HEK293T (cell line): Measurements from ENCODE around the gene TMEM35A.

Source experiments
- ELF4 ChIP-seq: fragments of 450-650 bp; IDR thresholded peaks from 2 replicates; pipeline ENCODE4 v1.6.1; 2017; ENCODE audit warnings: antibody characterized with exemption
- FOXA1 ChIP-seq: fragments of 450-650 bp; IDR thresholded peaks from 2 replicates; pipeline ENCODE4 v1.6.1; 2016; ENCODE audit warnings: mild to moderate bottlenecking
- FOXK2 ChIP-seq: fragments of 450-650 bp; IDR thresholded peaks from 2 replicates; pipeline ENCODE4 v1.6.1; 2016; ENCODE audit warnings: mild to moderate bottlenecking
- FOXM1 ChIP-seq: fragments of 450-650 bp; IDR thresholded peaks from 2 replicates; pipeline ENCODE4 v1.6.1; 2017; ENCODE audit warnings: mild to moderate bottlenecking, borderline replicate concordance
- L3MBTL2 ChIP-seq: fragments of 450-650 bp; conservative IDR thresholded peaks from 2 replicates; pipeline ENCODE4 v1.6.1; 2016; ENCODE audit warnings: mild to moderate bottlenecking
- SP1 ChIP-seq: fragments of 450-650 bp; IDR thresholded peaks from 2 replicates; pipeline ENCODE4 v1.6.1; 2017
- SUZ12 ChIP-seq: fragments of 450-650 bp; IDR thresholded peaks from 2 replicates; pipeline ENCODE4 v1.6.1; 2016; ENCODE audit warnings: mild to moderate bottlenecking
- TARDBP ChIP-seq: fragments of 450-650 bp; IDR thresholded peaks from 2 replicates; pipeline ENCODE4 v1.6.1; 2016
- TF ChIP-seq, protein P1 (sequence below): fragments of 450-650 bp; IDR thresholded peaks from 2 replicates; pipeline ENCODE4 v1.6.1; 2016

DNA sequence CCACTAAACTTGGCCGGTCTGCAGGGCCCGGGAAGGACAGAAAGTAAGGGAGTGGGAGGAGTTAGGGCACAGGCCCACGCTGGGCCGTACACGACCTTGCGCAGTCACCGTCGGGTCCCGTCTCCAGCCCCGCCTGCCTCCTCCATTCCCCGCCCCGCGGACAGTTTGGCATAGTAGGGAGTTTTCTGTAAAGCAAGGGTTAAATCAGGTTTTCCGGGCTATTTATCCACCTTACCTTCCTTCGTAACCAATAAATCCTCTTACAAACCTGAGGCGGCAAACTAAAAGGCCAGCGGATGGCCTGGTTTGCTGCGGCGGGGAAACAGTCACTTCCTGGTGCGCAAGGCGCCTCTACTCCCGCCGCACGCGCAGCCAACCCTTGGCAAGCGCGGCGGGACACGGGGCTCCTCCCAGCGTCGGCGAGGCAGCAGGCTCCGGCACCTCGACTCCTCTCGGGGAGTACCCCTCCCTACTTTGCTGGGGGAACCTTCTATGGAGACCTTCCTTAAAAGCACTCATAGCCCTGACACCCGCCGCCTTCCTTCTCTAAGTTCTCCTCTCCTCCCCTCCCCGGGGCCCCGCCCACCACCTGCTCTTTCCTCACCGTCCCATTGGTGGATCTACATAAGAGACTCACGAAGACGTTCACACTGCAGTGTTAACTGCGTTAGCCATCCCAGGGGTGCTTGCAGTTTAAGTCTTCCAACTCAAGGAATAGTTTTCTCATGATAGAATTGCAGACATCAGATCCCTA is 27.0 kb upstream of the TMEM35A start, which contains the start of gene TRMT2B:
- TF ChIP-seq SUZ12 (no peak), ELF4 (peak; percentile 65; the same call in 1 of the 2 replicates), L3MBTL2 (peak; percentile 95), FOXM1 (no peak), TARDBP (no peak), FOXA1 (no peak), FOXK2 (no peak), SP1 (no peak)
- TF ChIP-seq, protein P1, sequence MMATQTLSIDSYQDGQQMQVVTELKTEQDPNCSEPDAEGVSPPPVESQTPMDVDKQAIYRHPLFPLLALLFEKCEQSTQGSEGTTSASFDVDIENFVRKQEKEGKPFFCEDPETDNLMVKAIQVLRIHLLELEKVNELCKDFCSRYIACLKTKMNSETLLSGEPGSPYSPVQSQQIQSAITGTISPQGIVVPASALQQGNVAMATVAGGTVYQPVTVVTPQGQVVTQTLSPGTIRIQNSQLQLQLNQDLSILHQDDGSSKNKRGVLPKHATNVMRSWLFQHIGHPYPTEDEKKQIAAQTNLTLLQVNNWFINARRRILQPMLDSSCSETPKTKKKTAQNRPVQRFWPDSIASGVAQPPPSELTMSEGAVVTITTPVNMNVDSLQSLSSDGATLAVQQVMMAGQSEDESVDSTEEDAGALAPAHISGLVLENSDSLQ: no peak
